Liver (tissue), 9 donors: ENCODE data around the gene ARGLU1. TPM values are rescaled to one million over a fixed set of nuclear protein-coding genes. Genes with fewer than 3 reads are reported as not detected.

Source experiments
- DNase-seq: peaks from one replicate; pipeline ENCODE4 v3.0.0-alpha.2; 2017; ENCODE audit warnings: low spot score
- H3K27ac ChIP-seq, 2 donors: one replicate each; pipeline ENCODE4 v1.7.0; 2013; ENCODE audit warnings: inconsistent platforms in 2 of 2, low read length in 2 of 2, control low read depth in 1 of 2, low read depth in 1 of 2, mild to moderate bottlenecking in 1 of 2
- H3K27me3 ChIP-seq, 4 donors: one replicate each; pipeline versions ENCODE4 v1.6.1 to v1.7.0; 2013; ENCODE audit warnings: low read length in 3 of 4, inconsistent platforms in 1 of 4, mild to moderate bottlenecking in 1 of 4, moderate library complexity in 1 of 4; ENCODE audit not compliant: control insufficient read depth in 4 of 4, insufficient read depth in 4 of 4
- H3K36me3 ChIP-seq, 4 donors: one replicate each; pipeline versions ENCODE4 v1.6.1 to v1.7.0; 2013; ENCODE audit warnings: low read length in 3 of 4, mild to moderate bottlenecking in 3 of 4, low read depth in 1 of 4, moderate library complexity in 1 of 4; ENCODE audit not compliant: control insufficient read depth in 4 of 4, insufficient read depth in 3 of 4
- H3K4me1 ChIP-seq, 4 donors: one replicate each; pipeline versions ENCODE4 v1.6.1 to v1.7.0; 2013; ENCODE audit warnings: low read length in 3 of 4, mild to moderate bottlenecking in 3 of 4, moderate library complexity in 1 of 4; ENCODE audit not compliant: control insufficient read depth in 4 of 4, insufficient read depth in 4 of 4
- H3K4me3 ChIP-seq, 3 donors: one replicate each; pipeline versions ENCODE4 v1.6.1 to v1.7.0; 2013; ENCODE audit warnings: low read length in 3 of 3, control low read depth in 1 of 3, low read depth in 1 of 3, mild to moderate bottlenecking in 1 of 3
- H3K9ac ChIP-seq, 2 donors: one replicate each; pipeline ENCODE4 v1.7.0; 2013; ENCODE audit warnings: low read length in 2 of 2, mild to moderate bottlenecking in 2 of 2, moderate library complexity in 2 of 2, control low read depth in 1 of 2, low read depth in 1 of 2
- H3K9me3 ChIP-seq, 4 donors: one replicate each; pipeline versions ENCODE4 v1.6.1 to v1.7.0; 2013; ENCODE audit warnings: low read length in 3 of 4; ENCODE audit not compliant: control insufficient read depth in 4 of 4
- FOXA2 ChIP-seq: IDR thresholded peaks from 2 replicates; pipeline ENCODE4 v1.6.1; 2016; ENCODE audit warnings: antibody characterized with exemption
- HNF4G ChIP-seq: IDR thresholded peaks from 2 replicates; pipeline ENCODE4 v1.6.1; 2016; ENCODE audit warnings: antibody characterized with exemption
- RAD21 ChIP-seq, 2 donors: IDR thresholded peaks; 2 replicates each; pipeline ENCODE4 v1.6.1; 2016; ENCODE audit warnings: antibody characterized with exemption in 2 of 2, mild to moderate bottlenecking in 2 of 2
- RXRA ChIP-seq, 2 donors: IDR thresholded peaks; 2 replicates each; pipeline ENCODE4 v1.6.1; 2017 to 2018; ENCODE audit warnings: antibody characterized with exemption in 2 of 2, mild to moderate bottlenecking in 1 of 2
- SP1 ChIP-seq: IDR thresholded peaks from 2 replicates; pipeline ENCODE4 v1.6.1; 2018; ENCODE audit warnings: antibody characterized with exemption, mild to moderate bottlenecking
- TAF1 ChIP-seq: conservative IDR thresholded peaks from 2 replicates; pipeline ENCODE4 v1.6.1; 2016; ENCODE audit warnings: antibody characterized with exemption, mild to moderate bottlenecking
- YY1 ChIP-seq: IDR thresholded peaks from 2 replicates; pipeline ENCODE4 v1.6.1; 2016; ENCODE audit warnings: antibody characterized with exemption, mild to moderate bottlenecking
- WGBS: extraction: QIAGEN DNeasy Blood & Tissue Kit; methylation state at CpG from one replicate; pipeline ENCODE4 v1.1.7; 2013; 5-methylcytosine and 5-hydroxymethylcytosine counted together
- polyA plus RNA-seq, 2 donors: library from polyadenylated mRNA; stranded (reverse) in 1 of 2; unstranded in 1 of 2; fragments of 200-250 nt in 1 of 2; fragments of >200 nt in 1 of 2; fragmentation: Nextera tagmentation in 1 of 2; extraction: Ambion mirVana in 1 of 2; gene quantifications; one replicate each; pipeline versions ENCODE4 v1.2.1 to v1.2.3, GENCODE V29; 2013 to 2015
- total RNA-seq, 2 donors: library from RNA; depleted of rRNA; stranded (reverse); fragments of >200 nt; gene quantifications; one replicate each; pipeline ENCODE4 v1.2.3, GENCODE V29; 2014
- TF ChIP-seq, protein P1 (sequence below): IDR thresholded peaks from 2 replicates; pipeline ENCODE4 v1.6.1; 2016; ENCODE audit warnings: antibody characterized with exemption
- TF ChIP-seq, protein P2 (sequence below): IDR thresholded peaks from 2 replicates; pipeline ENCODE4 v1.6.1; 2016; ENCODE audit warnings: antibody characterized with exemption
- TF ChIP-seq, protein P3 (sequence below): fragments of 150-350 bp; IDR thresholded peaks from 2 replicates; pipeline ENCODE4 v1.5.1; 2017; ENCODE audit warnings: improper control_type of control experiment, low read depth, low read length; ENCODE audit not compliant: missing input control
- TF ChIP-seq, protein P4 (sequence below): IDR thresholded peaks from 2 replicates; pipeline ENCODE4 v1.6.1; 2016; ENCODE audit warnings: antibody characterized with exemption
- donor health status: healthy.
- donor health status: healthy.
- donor health status: healthy.
- donor health status: healthy.
- donor health status: healthy.

ARGLU1 gene
- total and polyA plus RNA-seq, 4 donors: 16.7 to 50.8 (median 30.1) TPM

DNA sequence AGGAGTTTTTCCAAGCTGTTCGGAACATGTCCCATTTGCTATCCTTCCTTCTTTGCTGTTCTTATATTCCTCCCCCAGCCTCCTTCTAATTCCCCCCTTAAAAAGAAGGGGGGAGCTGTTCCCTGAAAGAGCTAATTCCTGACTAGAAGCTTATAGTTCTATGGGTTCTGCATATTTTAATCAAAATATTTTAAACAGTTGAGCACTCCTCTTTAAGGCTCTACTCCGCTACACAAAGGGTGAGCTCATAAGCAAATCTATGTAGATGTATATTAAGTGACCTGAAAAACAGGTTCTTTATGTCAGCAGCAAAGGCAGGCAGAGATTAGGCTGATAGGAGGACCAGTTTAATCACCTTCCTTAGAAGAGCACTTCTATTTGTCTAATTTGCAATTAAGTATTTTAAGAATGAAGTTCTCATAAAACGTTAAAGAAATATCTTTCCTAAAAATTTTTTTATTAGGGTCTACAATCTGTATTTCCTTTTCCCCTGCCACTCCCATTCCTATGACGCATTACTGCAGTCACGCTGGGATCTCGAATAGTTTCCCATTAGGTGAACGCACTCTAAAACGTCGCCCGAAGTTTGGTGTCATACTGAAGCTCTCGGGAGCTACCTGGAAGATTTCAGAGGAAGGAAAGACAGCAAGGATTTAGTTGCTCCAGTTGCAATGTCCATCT, 37.6 kb downstream of the ARGLU1 start:
- Histone ChIP-seq H3K4me1 (peaks cover 14 to 20% (median 16%) of the 10 kb centered on the region in 4 donors), H3K27ac (no peak overlapping the region), H3K27me3 (peaks cover 0 to 18% (median 3%) of the 10 kb centered on the region in 4 donors), H3K36me3 (no peaks in the 10 kb centered on the region), H3K9ac (no peak overlapping the region), H3K9me3 (no peaks in the 10 kb centered on the region), H3K4me3 (no peak overlapping the region)
- TF ChIP-seq RAD21 (IDR thresholded peaks at IDR 0.05): no peak
- TF ChIP-seq, protein P1, sequence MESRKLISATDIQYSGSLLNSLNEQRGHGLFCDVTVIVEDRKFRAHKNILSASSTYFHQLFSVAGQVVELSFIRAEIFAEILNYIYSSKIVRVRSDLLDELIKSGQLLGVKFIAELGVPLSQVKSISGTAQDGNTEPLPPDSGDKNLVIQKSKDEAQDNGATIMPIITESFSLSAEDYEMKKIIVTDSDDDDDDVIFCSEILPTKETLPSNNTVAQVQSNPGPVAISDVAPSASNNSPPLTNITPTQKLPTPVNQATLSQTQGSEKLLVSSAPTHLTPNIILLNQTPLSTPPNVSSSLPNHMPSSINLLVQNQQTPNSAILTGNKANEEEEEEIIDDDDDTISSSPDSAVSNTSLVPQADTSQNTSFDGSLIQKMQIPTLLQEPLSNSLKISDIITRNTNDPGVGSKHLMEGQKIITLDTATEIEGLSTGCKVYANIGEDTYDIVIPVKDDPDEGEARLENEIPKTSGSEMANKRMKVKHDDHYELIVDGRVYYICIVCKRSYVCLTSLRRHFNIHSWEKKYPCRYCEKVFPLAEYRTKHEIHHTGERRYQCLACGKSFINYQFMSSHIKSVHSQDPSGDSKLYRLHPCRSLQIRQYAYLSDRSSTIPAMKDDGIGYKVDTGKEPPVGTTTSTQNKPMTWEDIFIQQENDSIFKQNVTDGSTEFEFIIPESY: no peak
- TF ChIP-seq YY1: no peak
- TF ChIP-seq, protein P2, sequence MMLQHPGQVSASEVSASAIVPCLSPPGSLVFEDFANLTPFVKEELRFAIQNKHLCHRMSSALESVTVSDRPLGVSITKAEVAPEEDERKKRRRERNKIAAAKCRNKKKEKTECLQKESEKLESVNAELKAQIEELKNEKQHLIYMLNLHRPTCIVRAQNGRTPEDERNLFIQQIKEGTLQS: no peak
- TF ChIP-seq, protein P3, sequence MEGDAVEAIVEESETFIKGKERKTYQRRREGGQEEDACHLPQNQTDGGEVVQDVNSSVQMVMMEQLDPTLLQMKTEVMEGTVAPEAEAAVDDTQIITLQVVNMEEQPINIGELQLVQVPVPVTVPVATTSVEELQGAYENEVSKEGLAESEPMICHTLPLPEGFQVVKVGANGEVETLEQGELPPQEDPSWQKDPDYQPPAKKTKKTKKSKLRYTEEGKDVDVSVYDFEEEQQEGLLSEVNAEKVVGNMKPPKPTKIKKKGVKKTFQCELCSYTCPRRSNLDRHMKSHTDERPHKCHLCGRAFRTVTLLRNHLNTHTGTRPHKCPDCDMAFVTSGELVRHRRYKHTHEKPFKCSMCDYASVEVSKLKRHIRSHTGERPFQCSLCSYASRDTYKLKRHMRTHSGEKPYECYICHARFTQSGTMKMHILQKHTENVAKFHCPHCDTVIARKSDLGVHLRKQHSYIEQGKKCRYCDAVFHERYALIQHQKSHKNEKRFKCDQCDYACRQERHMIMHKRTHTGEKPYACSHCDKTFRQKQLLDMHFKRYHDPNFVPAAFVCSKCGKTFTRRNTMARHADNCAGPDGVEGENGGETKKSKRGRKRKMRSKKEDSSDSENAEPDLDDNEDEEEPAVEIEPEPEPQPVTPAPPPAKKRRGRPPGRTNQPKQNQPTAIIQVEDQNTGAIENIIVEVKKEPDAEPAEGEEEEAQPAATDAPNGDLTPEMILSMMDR: no peak
- TF ChIP-seq RXRA (IDR thresholded peaks at IDR 0.05): no peak
- no peak for TF ChIP-seq FOXA2
- TF ChIP-seq, protein P4, sequence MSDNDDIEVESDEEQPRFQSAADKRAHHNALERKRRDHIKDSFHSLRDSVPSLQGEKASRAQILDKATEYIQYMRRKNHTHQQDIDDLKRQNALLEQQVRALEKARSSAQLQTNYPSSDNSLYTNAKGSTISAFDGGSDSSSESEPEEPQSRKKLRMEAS: no peak
- TF ChIP-seq HNF4G: no peak
- TF ChIP-seq TAF1: no peak
- 53% methylated on average over 11 of the region's 11 CpGs for WGBS
- DNase-seq: no peak

DNA sequence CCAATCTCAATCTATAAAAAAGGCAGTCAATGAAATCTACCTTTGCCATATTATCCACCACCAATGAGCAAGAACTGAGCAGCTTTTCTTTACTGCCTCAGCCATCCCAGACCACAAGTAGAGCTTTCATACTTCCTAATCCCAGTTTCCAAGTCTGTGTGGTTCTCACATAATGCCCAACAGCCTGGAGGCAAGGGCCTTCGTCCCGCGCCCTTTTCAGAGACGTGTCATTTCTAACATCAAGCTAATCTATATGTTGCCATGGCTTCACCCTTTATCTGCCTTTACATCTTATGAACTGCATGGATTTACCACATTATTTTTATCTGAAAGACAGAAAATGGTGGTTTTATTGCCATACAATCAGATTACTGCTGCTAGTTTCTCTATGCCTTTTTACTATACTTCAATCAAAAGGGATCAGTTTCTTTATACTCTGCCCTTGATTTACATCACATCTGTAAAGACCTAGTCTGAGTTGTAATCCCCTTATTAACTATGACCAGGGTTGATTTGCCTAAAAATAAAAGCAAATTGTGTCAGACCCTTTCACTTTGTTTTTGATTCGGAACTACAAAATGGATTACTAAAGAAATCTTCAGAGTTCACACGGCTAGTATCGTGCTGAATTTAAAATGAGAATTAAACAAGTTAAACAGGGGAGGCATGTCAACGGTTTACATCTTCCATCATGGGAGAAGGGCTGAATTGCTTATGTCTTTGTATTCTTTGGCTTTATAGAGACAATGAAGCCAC, 38.3 kb downstream of the ARGLU1 start:
- no peak overlapping the region for H3K9ac ChIP-seq
- H3K9me3 ChIP-seq: no peaks in the 10 kb centered on the region
- no peak overlapping the region for H3K4me3 ChIP-seq
- WGBS: 66% methylated on average over 8 of the region's 8 CpGs
- H3K36me3 ChIP-seq: no peaks in the 10 kb centered on the region
- no peak for DNase-seq
- H3K27ac ChIP-seq: no peak overlapping the region
- no peak for TF ChIP-seq SP1
- H3K27me3 ChIP-seq: peaks cover 0 to 18% (median 3%) of the 10 kb centered on the region in 4 donors
- peaks cover 7 to 14% (median 12%) of the 10 kb centered on the region in 4 donors for H3K4me1 ChIP-seq
